HepG2 (cell line): ENCODE results near the gene MYO1B. TPM values are rescaled to one million over a fixed set of nuclear protein-coding genes. Genes with fewer than 3 reads are reported as not detected.
A peak's percentile ranks its signal among the peaks of the same experiment; 100 is the strongest.

Source experiments
- DMAP1 ChIP-seq: IDR thresholded peaks from 2 replicates; pipeline ENCODE4 v1.6.1; 2016
- E2F5 ChIP-seq: sonication (generic); formaldehyde crosslinking; conservative IDR thresholded peaks from 2 replicates; pipeline ENCODE4 v1.4.0; 2020; ENCODE audit warnings: missing genetic modification reagents
- FOXK1 ChIP-seq: sonication (generic); formaldehyde crosslinking; IDR thresholded peaks from 2 replicates; pipeline ENCODE4 v1.4.0; 2020; ENCODE audit warnings: low read depth, missing genetic modification reagents, borderline replicate concordance
- HNRNPUL1 ChIP-seq: fragments of 200-400 bp; formaldehyde crosslinking; IDR thresholded peaks from 2 replicates; pipeline ENCODE4 v1.6.1; 2017; ENCODE audit warnings: low read depth, mild to moderate bottlenecking, low read length, moderate library complexity
- IRF9 ChIP-seq: sonication (generic); formaldehyde crosslinking; IDR thresholded peaks from 2 replicates; pipeline ENCODE4 v1.8.0; 2022; ENCODE audit warnings: missing genetic modification reagents, mild to moderate bottlenecking, borderline replicate concordance
- JUN ChIP-seq: sonication (generic); formaldehyde crosslinking; IDR thresholded peaks from 2 replicates; pipeline ENCODE4 v1.4.0; 2020; ENCODE audit warnings: mild to moderate bottlenecking, missing genetic modification reagents
- KLF11 ChIP-seq: IDR thresholded peaks from 2 replicates; pipeline ENCODE4 v1.6.1; 2016; ENCODE audit warnings: missing compliant biosample characterization
- KLF6 ChIP-seq: IDR thresholded peaks from 2 replicates; pipeline ENCODE4 v1.8.0; 2016; ENCODE audit warnings: missing biosample characterization, missing genetic modification reagents
- MBNL3 ChIP-seq: fragments of 250-450 bp; sonication (Bioruptor Pico); conservative IDR thresholded peaks from 2 replicates; pipeline ENCODE4 v1.8.0; 2022; ENCODE audit warnings: mild to moderate bottlenecking, inconsistent platforms
- MTA3 ChIP-seq: sonication (generic); formaldehyde crosslinking; IDR thresholded peaks from 2 replicates; pipeline ENCODE4 v1.4.0; 2020; ENCODE audit warnings: missing genetic modification reagents
- PAF1 ChIP-seq: IDR thresholded peaks from 2 replicates; pipeline ENCODE4 v1.6.1; 2016; ENCODE audit warnings: missing genetic modification reagents, missing compliant biosample characterization
- PRDM4 ChIP-seq: sonication (generic); formaldehyde crosslinking; IDR thresholded peaks from 2 replicates; pipeline ENCODE4 v1.9.0; 2021; ENCODE audit warnings: missing genetic modification reagents, borderline replicate concordance
- SMAD9 ChIP-seq: sonication (generic); formaldehyde crosslinking; IDR thresholded peaks from 2 replicates; pipeline ENCODE4 v1.5.1; 2020; ENCODE audit warnings: mild to moderate bottlenecking, missing genetic modification reagents
- SOX6 ChIP-seq, 2 experiments: fragments of 450-650 bp in 1 of 2; sonication (generic) in 1 of 2; formaldehyde crosslinking in 1 of 2; IDR thresholded peaks; 2 replicates each; pipeline versions ENCODE4 v1.4.0 to v1.6.1; 2017 to 2020; ENCODE audit warnings: antibody characterized with exemption in 1 of 2, mild to moderate bottlenecking in 1 of 2, missing genetic modification reagents in 1 of 2
- SP1 ChIP-seq, 2 experiments: fragments of 450-650 bp in 1 of 2; sonication (generic) in 1 of 2; formaldehyde crosslinking in 1 of 2; IDR thresholded peaks; 2 replicates each; pipeline versions ENCODE4 v1.4.0 to v1.6.1; 2016 to 2020; ENCODE audit warnings: missing genetic modification reagents in 1 of 2
- ZNF407 ChIP-seq: sonication (generic); formaldehyde crosslinking; IDR thresholded peaks from one replicate; pipeline ENCODE4 v1.5.1; 2020; ENCODE audit warnings: mild to moderate bottlenecking, missing genetic modification reagents; ENCODE audit errors: not compliant biosample characterization
- ZNF501 ChIP-seq: sonication (generic); formaldehyde crosslinking; IDR thresholded peaks from 2 replicates; pipeline ENCODE4 v1.5.1; 2020; ENCODE audit warnings: mild to moderate bottlenecking, moderate library complexity, missing genetic modification reagents
- polyA plus RNA-seq, 8 experiments: library from polyadenylated mRNA; depleted of rRNA in 3 of 8; stranded (reverse) in 7 of 8; unstranded in 1 of 8; fragments of >200 nt; fragmentation: Illumina TruSeq in 4 of 8; extraction: Trizol in 4 of 8; gene quantifications; 2 replicates each; pipeline versions ENCODE4 v1.2.1 to v1.2.3, GENCODE V29; 2011 to 2016; ENCODE audit warnings: low read depth in 4 of 8, missing spikeins in 1 of 8, mixed read lengths in 1 of 8; ENCODE audit not compliant: insufficient read depth in 1 of 8
- total RNA-seq, 5 experiments: library from RNA; depleted of rRNA; stranded (reverse); fragments of >200 nt; fragmentation: Illumina TruSeq; extraction: Trizol; gene quantifications; 2 replicates each; pipeline ENCODE4 v1.2.3, GENCODE V29; 2016; ENCODE audit warnings: low read depth in 1 of 5

The MYO1B gene
- total and polyA plus RNA-seq, 2 of the 13 experiments (the other 11 are each of a cell fraction or from before 2014, with no cell fraction given): 36.9 to 89.8 TPM

DNA sequence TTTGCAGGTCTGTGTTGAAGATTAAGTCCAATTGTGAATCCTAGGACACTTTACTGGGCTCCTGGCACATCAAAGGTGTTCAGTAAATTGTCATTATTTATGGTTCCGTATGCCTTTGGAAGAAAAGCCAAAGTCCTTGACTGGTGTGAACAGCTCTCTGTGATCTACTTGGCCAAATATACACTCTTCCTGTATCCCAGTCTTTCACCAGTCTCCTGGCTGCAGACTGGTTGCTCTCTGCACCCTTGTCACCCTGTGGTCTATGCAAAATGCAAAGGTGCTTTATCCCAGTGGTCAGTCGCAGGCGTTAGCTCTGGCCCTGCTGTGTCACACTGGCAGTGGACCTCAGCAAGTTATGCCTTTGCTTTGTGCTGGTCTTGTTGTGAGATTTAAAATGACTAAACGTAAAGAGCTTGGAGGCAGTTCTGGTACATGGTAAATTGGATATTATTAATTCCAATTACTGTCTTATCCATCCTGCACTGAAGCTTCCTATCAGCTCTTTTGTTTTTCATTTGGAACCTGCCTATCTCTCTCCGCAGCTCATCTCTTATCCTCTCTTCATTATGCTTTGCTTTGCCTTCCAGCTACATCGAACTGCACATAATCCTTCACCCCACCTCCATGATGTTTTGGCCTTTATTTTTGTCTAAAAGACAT is 83.1 kb downstream of the MYO1B start (continued):
- TF ChIP-seq MTA3 (no peak), MBNL3 (no peak), FOXK1 (CRISPR knock-in tag) (no peak), IRF9 (CRISPR knock-in tag) (no peak), JUN (CRISPR knock-in tag) (no peak), ZNF501 (no peak), KLF11 (CRISPR knock-in tag) (no peak), SP1 (IDR thresholded peaks at IDR 0.05) (no peak), SP1 (CRISPR knock-in tag; IDR thresholded peaks at IDR 0.05) (no peak), E2F5 (CRISPR knock-in tag) (no peak), SOX6 (IDR thresholded peaks at IDR 0.05) (no peak), SOX6 (CRISPR knock-in tag; IDR thresholded peaks at IDR 0.05) (peak; percentile 54), SMAD9 (CRISPR knock-in tag) (no peak), DMAP1 (no peak), PAF1 (CRISPR knock-in tag) (no peak), KLF6 (CRISPR knock-in tag) (no peak), PRDM4 (CRISPR knock-in tag) (no peak), ZNF407 (CRISPR knock-in tag) (no peak), HNRNPUL1 (no peak)
